ENCODE results near the gene THEM4.

Gene THEM4

GRCh38 chr1:151909167-151910149, at the start of gene THEM4:
Gene THEM4 (minus strand): TSS chr1:151909511. CDS start chr1:151909458, 53 bp downstream.
- peak; percentile 81 to 89 for DNase-seq (ENCODE audit: low read depth in 1 of 2, low spot score in 1 of 2)

- DNase-seq (ENCODE audit: low read depth in 1 of 2, low spot score in 1 of 2): no peak
These were observed 49.6 kb upstream of the THEM4 start for GRCh38 chr1:151958959-151959358.

- DNase-seq (ENCODE audit: low read depth in 1 of 2, low spot score in 1 of 2): no peak
These were observed 47.7 kb upstream of the THEM4 start for GRCh38 chr1:151956957-151957497.

GRCh38 chr1:151953409-151954094, 44.2 kb upstream of the THEM4 start:
- no peak for DNase-seq (ENCODE audit: low read depth in 1 of 2, low spot score in 1 of 2)

- no peak for DNase-seq (ENCODE audit: low read depth in 1 of 2, low spot score in 1 of 2)
These were observed 43.5 kb upstream of the THEM4 start for GRCh38 chr1:151952811-151953210.

- DNase-seq (ENCODE audit: low read depth in 1 of 2, low spot score in 1 of 2): no peak
These were observed 40.3 kb upstream of the THEM4 start for GRCh38 chr1:151949371-151950193.

GRCh38 chr1:151948506-151948905, 39.2 kb upstream of the THEM4 start:
- no peak for DNase-seq (ENCODE audit: low read depth in 1 of 2, low spot score in 1 of 2)

- no peak for DNase-seq (ENCODE audit: low read depth in 1 of 2, low spot score in 1 of 2)
These were observed 37.8 kb upstream of the THEM4 start for GRCh38 chr1:151947140-151947539.

GRCh38 chr1:151945725-151946722, 36.7 kb upstream of the THEM4 start:
- peak; percentile 46 to 67 for DNase-seq (ENCODE audit: low read depth in 1 of 2, low spot score in 1 of 2)

- DNase-seq (ENCODE audit: low read depth in 1 of 2, low spot score in 1 of 2): no peak
These were observed 35.7 kb upstream of the THEM4 start for GRCh38 chr1:151944857-151945575.

- DNase-seq (ENCODE audit: low read depth in 1 of 2, low spot score in 1 of 2): no peak
These were observed 35.0 kb upstream of the THEM4 start for GRCh38 chr1:151944126-151944856.

- DNase-seq (ENCODE audit: low read depth in 1 of 2, low spot score in 1 of 2): no peak
These were observed 34.3 kb upstream of the THEM4 start for GRCh38 chr1:151943591-151943990.

GRCh38 chr1:151942882-151943281, 33.6 kb upstream of the THEM4 start:
- no peak for DNase-seq (ENCODE audit: low read depth in 1 of 2, low spot score in 1 of 2)

GRCh38 chr1:151940541-151940940, 31.2 kb upstream of the THEM4 start:
- no peak for DNase-seq (ENCODE audit: low read depth in 1 of 2, low spot score in 1 of 2)

GRCh38 chr1:151939779-151940178, 30.5 kb upstream of the THEM4 start:
- no peak for DNase-seq (ENCODE audit: low read depth in 1 of 2, low spot score in 1 of 2)

GRCh38 chr1:151939141-151939540, 29.8 kb upstream of the THEM4 start:
- no peak for DNase-seq (ENCODE audit: low read depth in 1 of 2, low spot score in 1 of 2)

GRCh38 chr1:151936653-151937052, 27.3 kb upstream of the THEM4 start:
- DNase-seq (ENCODE audit: low read depth in 1 of 2, low spot score in 1 of 2): no peak

- DNase-seq (ENCODE audit: low read depth in 1 of 2, low spot score in 1 of 2): no peak
These were observed 26.7 kb upstream of the THEM4 start for GRCh38 chr1:151935894-151936602.
